Stimulated activated CD4-positive, alpha-beta T cell treated with anti-CD3 and anti-CD28 coated beads, TNF-alpha, amount 100 ng/mL, for 1 hour (primary cell): ENCODE results near the gene SRPK1.

ENCODE experiments used
- DNase-seq, 3 donors: peaks; one replicate each; pipeline ENCODE4 v3.0.0-alpha.2; 2020; ENCODE audit warnings: low read depth in 3 of 3, low spot score in 1 of 3

The SRPK1 gene

GRCh38 chr6:35903679-35904078 is 17.2 kb downstream of the SRPK1 start:
- no peak for DNase-seq

- DNase-seq = no peak
Measured at GRCh38 chr6:35900448-35900847, 20.4 kb downstream of the SRPK1 start.

GRCh38 chr6:35898003-35898402 is 22.9 kb downstream of the SRPK1 start:
- DNase-seq = no peak

GRCh38 chr6:35897486-35897885 is 23.4 kb downstream of the SRPK1 start:
- no peak for DNase-seq

- DNase-seq = no peak
Measured at GRCh38 chr6:35897036-35897435, 23.9 kb downstream of the SRPK1 start.

GRCh38 chr6:35896228-35896627 is 24.7 kb downstream of the SRPK1 start:
- no peak for DNase-seq

- DNase-seq = no peak
Measured at GRCh38 chr6:35895560-35895959, 25.3 kb downstream of the SRPK1 start.

- DNase-seq = no peak
Measured at GRCh38 chr6:35894776-35895175, 26.1 kb downstream of the SRPK1 start.

GRCh38 chr6:35893246-35893645 is 27.7 kb downstream of the SRPK1 start:
- DNase-seq = no peak

GRCh38 chr6:35892482-35892881 is 28.4 kb downstream of the SRPK1 start:
- no peak for DNase-seq

GRCh38 chr6:35879151-35879550 is 41.7 kb downstream of the SRPK1 start:
- no peak for DNase-seq

- DNase-seq = no peak
Measured at GRCh38 chr6:35876902-35877301, 44.0 kb downstream of the SRPK1 start.

- no peak for DNase-seq
Measured at GRCh38 chr6:35874730-35875129, 46.2 kb downstream of the SRPK1 start.

GRCh38 chr6:35859367-35859766 is 61.5 kb downstream of the SRPK1 start:
- DNase-seq = no peak

- DNase-seq = no peak
Measured at GRCh38 chr6:35857853-35858252, 63.0 kb downstream of the SRPK1 start.

GRCh38 chr6:35856250-35856649 is 64.6 kb downstream of the SRPK1 start:
- no peak for DNase-seq

- no peak for DNase-seq
Measured at GRCh38 chr6:35852994-35853393, 67.9 kb downstream of the SRPK1 start.

GRCh38 chr6:35850208-35850607 is 70.7 kb downstream of the SRPK1 start:
- DNase-seq = no peak

- DNase-seq = no peak
Measured at GRCh38 chr6:35844290-35844689, 76.6 kb downstream of the SRPK1 start.

- no peak for DNase-seq
Measured at GRCh38 chr6:35842381-35842780, 78.5 kb downstream of the SRPK1 start.

GRCh38 chr6:35839019-35839418 is 81.9 kb downstream of the SRPK1 start:
- DNase-seq = no peak

GRCh38 chr6:35833536-35833935 is 87.4 kb downstream of the SRPK1 start:
- no peak for DNase-seq

- no peak for DNase-seq
Measured at GRCh38 chr6:35831257-35832007, 89.5 kb downstream of the SRPK1 start.
